B cell (primary cell): ENCODE data around the gene CCDC9B. TPM values are rescaled to one million over a fixed set of nuclear protein-coding genes. Genes with fewer than 3 reads are reported as not detected.

Experiments
- ATAC-seq: fragments of 200-7000 bp; cut with Tn5 transposase; one replicate; pipeline ENCODE4 v1.10.0; 2021; ENCODE audit warnings: low read depth, mild to moderate bottlenecking, moderate number of reproducible peaks, moderate library complexity
- CTCF ChIA-PET: fragments of 350-600 bp; sonication (Branson Sonifier 250); formaldehyde crosslinking; loops from one replicate; lab custom pipeline; 2021; ENCODE audit warnings: antibody characterized with exemption, inconsistent platforms; lab: Charles Lee
- POLR2A ChIA-PET: fragments of 350-600 bp; sonication (Branson Sonifier 250); formaldehyde crosslinking; loops from one replicate; lab custom pipeline; 2021; ENCODE audit warnings: antibody characterized with exemption; lab: Charles Lee
- DNase-seq: peaks from one replicate; pipeline ENCODE4 v3.0.0; 2013
- H2AFZ ChIP-seq: 2 replicates; pipeline ENCODE4 v1.6.1; 2012; ENCODE audit warnings: mild to moderate bottlenecking, low read depth, low read length; ENCODE audit not compliant: insufficient read depth, poor library complexity, severe bottlenecking
- H3K27ac ChIP-seq, 2 donors: 1 replicate in 1 of 2; 2 replicates in 1 of 2; pipeline ENCODE4 v1.5.1; 2012 to 2013; ENCODE audit warnings: low read length in 2 of 2, mild to moderate bottlenecking in 2 of 2, moderate library complexity in 1 of 2
- H3K27me3 ChIP-seq, 4 experiments: fragments of 200-600 bp in 1 of 4; sonication (generic) in 1 of 4; replicated peaks in 1 of 4; 1 replicate in 2 of 4; 2 replicates in 2 of 4; pipeline versions ENCODE4 v1.6.1 to v1.7.0; 2013 to 2016; ENCODE audit warnings: low read length in 3 of 4, mild to moderate bottlenecking in 2 of 4, mixed read lengths in 1 of 4, moderate library complexity in 1 of 4; ENCODE audit not compliant: insufficient read depth in 4 of 4, control insufficient read depth in 3 of 4; ENCODE audit errors: control extremely low read depth in 1 of 4
- H3K36me3 ChIP-seq, 2 experiments: replicated peaks in 1 of 2; 1 replicate in 1 of 2; 2 replicates in 1 of 2; pipeline versions ENCODE4 v1.6.1 to v1.7.1; 2013; ENCODE audit warnings: low read length in 1 of 2; ENCODE audit not compliant: insufficient read depth in 2 of 2, control insufficient read depth in 1 of 2; ENCODE audit errors: control extremely low read depth in 1 of 2, extremely low read depth in 1 of 2
- H3K4me1 ChIP-seq, 2 donors: fragments of 200-600 bp in 1 of 2; sonication (generic) in 1 of 2; 1 replicate in 1 of 2; 2 replicates in 1 of 2; pipeline versions ENCODE4 v1.5.1 to v1.6.1; 2013 to 2017; ENCODE audit warnings: low read length in 2 of 2; ENCODE audit not compliant: control insufficient read depth in 2 of 2, insufficient read depth in 2 of 2
- H3K4me2 ChIP-seq: replicated peaks from 2 replicates; pipeline ENCODE3; 2012; ENCODE audit warnings: mild to moderate bottlenecking, low read depth, low read length; ENCODE audit not compliant: poor library complexity, severe bottlenecking
- H3K4me3 ChIP-seq, 5 experiments: fragments of 200-600 bp in 1 of 5; sonication (generic) in 1 of 5; 1 replicate in 3 of 5; 2 replicates in 2 of 5; pipeline versions ENCODE4 v1.5.1 to v1.7.0; 2011 to 2016; ENCODE audit warnings: low read length in 4 of 5, mild to moderate bottlenecking in 4 of 5, low read depth in 2 of 5, control low read depth in 1 of 5, moderate library complexity in 1 of 5; ENCODE audit not compliant: insufficient read depth in 1 of 5; ENCODE audit errors: control extremely low read depth in 1 of 5, extremely low read depth in 1 of 5
- H3K79me2 ChIP-seq: fragments of 200-600 bp; sonication (generic); one replicate; pipeline ENCODE4 v1.6.0; 2016; ENCODE audit warnings: low read length; ENCODE audit not compliant: control insufficient read depth, insufficient read depth
- H3K9ac ChIP-seq: fragments of 200-600 bp; sonication (generic); 2 replicates; pipeline ENCODE4 v1.6.1; 2017; ENCODE audit warnings: mild to moderate bottlenecking, low read length, moderate library complexity
- H3K9me3 ChIP-seq, 3 donors: one replicate each; pipeline versions ENCODE4 v1.6.1 to v1.7.1; 2013; ENCODE audit warnings: low read length in 2 of 3; ENCODE audit not compliant: control insufficient read depth in 2 of 3, insufficient read depth in 1 of 3; ENCODE audit errors: control extremely low read depth in 1 of 3
- H4K20me1 ChIP-seq: 2 replicates; pipeline ENCODE4 v1.6.0; 2012; ENCODE audit warnings: mild to moderate bottlenecking, low read length; ENCODE audit not compliant: insufficient read depth, control insufficient read depth, poor library complexity, severe bottlenecking
- H3K27ac Mint-ChIP-seq: one replicate; pipeline ENCODE4 v1.8.0; 2021; ENCODE audit warnings: mixed read lengths
- H3K27me3 Mint-ChIP-seq: one replicate; pipeline ENCODE4 v1.8.0; 2021; ENCODE audit warnings: mixed read lengths
- H3K4me1 Mint-ChIP-seq: one replicate; pipeline ENCODE4 v1.8.0; 2021; ENCODE audit warnings: mixed read lengths
- H3K4me3 Mint-ChIP-seq: one replicate; pipeline ENCODE4 v1.8.0; 2021; ENCODE audit warnings: mixed read lengths
- H3K9me3 Mint-ChIP-seq: one replicate; pipeline ENCODE4 v1.8.0; 2022; ENCODE audit warnings: mixed read lengths; ENCODE audit not compliant: insufficient read depth
- EZH2 ChIP-seq: IDR thresholded peaks from 2 replicates; pipeline ENCODE4 v1.6.1; 2012; ENCODE audit warnings: borderline replicate concordance, low read depth, mild to moderate bottlenecking, moderate library complexity, low read length; ENCODE audit not compliant: insufficient read depth, poor library complexity, severe bottlenecking
- WGBS: methylation state at CpG from one replicate; pipeline ENCODE4 v1.1.5; 2013; ENCODE audit warnings: missing lambda C conversion rate; ENCODE audit not compliant: insufficient coverage; 5-methylcytosine and 5-hydroxymethylcytosine counted together
- intact Hi-C: fragments of 100-400 bp; cut with micrococcal nuclease; formaldehyde crosslinking; loops from one replicate; pipeline ENCODE4 v1.10.0; 2022
- polyA plus RNA-seq: library from polyadenylated mRNA; depleted of rRNA; stranded (reverse); fragments of >200 nt; gene quantifications from 2 replicates; pipeline ENCODE4 v1.2.3, GENCODE V29; 2012
- total RNA-seq, 2 donors: library from RNA; stranded (reverse); fragments of 120-200 nt in 1 of 2; gene quantifications; 1 replicate in 1 of 2; 2 replicates in 1 of 2; pipeline versions ENCODE4 v1.2.3 to v1.2.4, GENCODE V29; 2013 to 2022
- TF ChIP-seq, protein P1 (sequence below): fragments of 200-600 bp; IDR thresholded peaks from one replicate; pipeline ENCODE4 v1.8.0; 2022; ENCODE audit warnings: antibody characterized with exemption, mild to moderate bottlenecking

Gene CCDC9B
- total and polyA plus RNA-seq, 2 donors (not counting 1 experiment from before 2014, with no cell fraction given), result 1.6 to 2.4 TPM

DNA sequence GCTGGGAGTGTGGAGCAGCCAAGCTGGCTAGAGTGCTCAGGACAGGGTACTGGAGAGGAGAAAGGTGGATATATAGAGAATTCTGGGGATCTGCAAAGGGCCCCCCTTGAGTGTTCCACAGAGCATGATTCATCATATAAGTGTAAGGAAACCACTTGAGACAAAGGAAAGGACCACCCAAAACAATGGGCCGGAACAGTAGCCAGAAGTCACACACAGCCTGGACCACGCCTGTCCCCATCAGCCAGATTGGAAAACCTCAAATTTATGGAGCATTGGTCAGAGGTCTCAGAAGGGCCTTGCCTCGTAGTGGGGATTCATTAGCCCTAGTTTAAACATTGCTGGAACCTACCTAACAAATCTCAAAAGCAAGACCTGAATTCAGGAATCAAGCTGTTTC is 36.9 kb upstream of the CCDC9B start:
- POLR2A ChIA-PET, result no interaction called here
- TF ChIP-seq EZH2, result no peak
- TF ChIP-seq, protein P1, sequence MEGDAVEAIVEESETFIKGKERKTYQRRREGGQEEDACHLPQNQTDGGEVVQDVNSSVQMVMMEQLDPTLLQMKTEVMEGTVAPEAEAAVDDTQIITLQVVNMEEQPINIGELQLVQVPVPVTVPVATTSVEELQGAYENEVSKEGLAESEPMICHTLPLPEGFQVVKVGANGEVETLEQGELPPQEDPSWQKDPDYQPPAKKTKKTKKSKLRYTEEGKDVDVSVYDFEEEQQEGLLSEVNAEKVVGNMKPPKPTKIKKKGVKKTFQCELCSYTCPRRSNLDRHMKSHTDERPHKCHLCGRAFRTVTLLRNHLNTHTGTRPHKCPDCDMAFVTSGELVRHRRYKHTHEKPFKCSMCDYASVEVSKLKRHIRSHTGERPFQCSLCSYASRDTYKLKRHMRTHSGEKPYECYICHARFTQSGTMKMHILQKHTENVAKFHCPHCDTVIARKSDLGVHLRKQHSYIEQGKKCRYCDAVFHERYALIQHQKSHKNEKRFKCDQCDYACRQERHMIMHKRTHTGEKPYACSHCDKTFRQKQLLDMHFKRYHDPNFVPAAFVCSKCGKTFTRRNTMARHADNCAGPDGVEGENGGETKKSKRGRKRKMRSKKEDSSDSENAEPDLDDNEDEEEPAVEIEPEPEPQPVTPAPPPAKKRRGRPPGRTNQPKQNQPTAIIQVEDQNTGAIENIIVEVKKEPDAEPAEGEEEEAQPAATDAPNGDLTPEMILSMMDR, result no peak

DNA sequence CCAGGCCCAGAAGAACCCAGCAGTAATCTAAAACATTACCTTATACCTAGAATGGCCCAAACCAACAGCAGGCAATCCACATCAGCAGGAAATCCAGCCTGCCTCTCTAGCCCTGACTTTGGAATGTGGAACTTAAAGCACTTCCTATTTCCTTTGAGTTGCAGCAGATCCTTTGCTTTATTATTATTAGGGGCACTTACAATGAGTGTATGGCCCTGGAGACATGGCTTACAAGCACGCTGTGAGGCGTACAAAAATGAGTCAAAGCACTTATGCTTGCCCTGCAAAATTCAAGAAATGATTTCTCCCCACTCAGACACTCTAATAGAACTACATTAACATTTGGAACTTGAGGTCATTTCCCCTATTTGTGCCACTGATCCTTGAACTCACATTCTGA is 32.2 kb upstream of the CCDC9B start:
- CTCF ChIA-PET, result interaction anchor here (1.1 to 3.8 kb wide), 2 partner anchors 29 to 35 kb away, joined by 4 to 11 read pairs; no protein-coding TSS in a partner anchor
- no peak for ATAC-seq
- no peak for TF ChIP-seq EZH2
- TF ChIP-seq, protein P1, result no peak
- Histone ChIP-seq H3K27ac (no peak overlapping the region), H2AFZ (no peak overlapping the region), H3K79me2 (no peaks in the 10 kb centered on the region), H3K36me3 (no peaks in the 10 kb centered on the region), H3K9ac (no peak overlapping the region), H3K4me3 (no peak overlapping the region), H3K27me3 (no peaks in the 10 kb centered on the region), H4K20me1 (no peaks in the 10 kb centered on the region), H3K4me1 (peaks cover 3 to 5% of the 10 kb centered on the region in 2 donors), H3K4me2 (no peak overlapping the region), H3K9me3 (no peaks in the 10 kb centered on the region)
- no peak overlapping the region for H3K27ac Mint-ChIP-seq
- WGBS, result no CpG with 5 or more reads among the region's 2 CpGs
- POLR2A ChIA-PET, result no interaction called here
- no peaks in the 10 kb centered on the region for H3K27me3 Mint-ChIP-seq
- intact Hi-C loops, result no loop called here
- no peaks in the 10 kb centered on the region for H3K9me3 Mint-ChIP-seq
- H3K4me1 Mint-ChIP-seq, result peaks cover 2% of the 10 kb centered on the region
- no peak overlapping the region for H3K4me3 Mint-ChIP-seq
- no peak for DNase-seq

More for the DNA sequence above, 36.9 kb upstream of the CCDC9B start:
- no peaks in the 10 kb centered on the region for H3K27me3 Mint-ChIP-seq
- CTCF ChIA-PET, result interaction anchor here (1.0 to 1.2 kb wide), 2 partner anchors 10 to 44 kb away, joined by 3 read pairs; no protein-coding TSS in a partner anchor
- Histone ChIP-seq H3K79me2 (no peaks in the 10 kb centered on the region), H3K9me3 (no peaks in the 10 kb centered on the region), H4K20me1 (no peaks in the 10 kb centered on the region), H3K27me3 (no peaks in the 10 kb centered on the region), H3K4me3 (no peak overlapping the region), H3K27ac (no peak overlapping the region), H3K4me1 (peaks cover 0 to 3% of the 10 kb centered on the region in 2 donors), H3K4me2 (no peak overlapping the region), H2AFZ (no peak overlapping the region), H3K9ac (no peak overlapping the region), H3K36me3 (no peaks in the 10 kb centered on the region)
- no peaks in the 10 kb centered on the region for H3K9me3 Mint-ChIP-seq
- no peak for ATAC-seq
- H3K27ac Mint-ChIP-seq, result no peak overlapping the region
- H3K4me3 Mint-ChIP-seq, result no peak overlapping the region
- no peak for DNase-seq
- H3K4me1 Mint-ChIP-seq, result peaks cover 3% of the 10 kb centered on the region
- WGBS, result 96% methylated on average over 3 of the region's 3 CpGs
- intact Hi-C loops, result no loop called here
